Omental fat pad (tissue), 4 donors: ENCODE measurements around the gene SDK1. TPM values are rescaled to one million over a fixed set of nuclear protein-coding genes. Genes with fewer than 3 reads are reported as not detected.

Experiments used
- ATAC-seq: fragments of 150-250 bp; one replicate; pipeline ENCODE4 v1.9.1; 2016; ENCODE audit warnings: mild to moderate bottlenecking, moderate library complexity; ENCODE audit not compliant: low FRiP score
- DNase-seq: peaks from one replicate; pipeline ENCODE4 v3.0.0-alpha.2; 2019; ENCODE audit warnings: low spot score
- total RNA-seq, 4 donors: library from RNA; depleted of rRNA; stranded (reverse); fragments of >200 nt; gene quantifications; one replicate each; pipeline ENCODE4 v1.1.0, GENCODE V29; 2016
- TF ChIP-seq, protein P1 (sequence below), 3 donors: fragments of 450-650 bp; IDR thresholded peaks; one replicate each; pipeline ENCODE4 v1.5.1; 2016 to 2017; ENCODE audit warnings: antibody characterized with exemption in 3 of 3, mild to moderate bottlenecking in 3 of 3, moderate library complexity in 2 of 3

The SDK1 gene
- total RNA-seq, 4 donors from 2014 or later = 2.5 to 14.7 (median 5.4) TPM

DNA sequence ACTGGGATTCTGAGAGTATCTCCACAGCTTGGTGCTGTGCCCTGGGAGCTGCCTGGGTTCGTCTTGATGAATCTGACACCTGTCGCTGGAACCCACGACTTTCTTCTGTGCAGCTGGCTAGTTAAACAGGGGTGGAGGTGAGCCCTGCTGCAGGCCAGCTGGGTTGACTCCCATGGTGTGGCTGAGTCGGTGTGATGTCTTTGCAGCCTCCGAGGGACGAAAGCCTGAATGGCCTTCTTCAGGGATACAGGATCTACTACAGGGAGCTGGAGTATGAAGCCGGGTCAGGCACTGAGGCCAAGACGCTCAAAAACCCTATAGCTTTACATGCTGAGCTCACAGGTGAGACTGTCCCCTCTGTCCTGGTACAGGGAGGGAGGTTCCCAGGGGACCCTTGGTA, 873.0 kb downstream of the SDK1 start:
- DNase-seq (no peak), ATAC-seq (no peak)
- TF ChIP-seq, protein P1, sequence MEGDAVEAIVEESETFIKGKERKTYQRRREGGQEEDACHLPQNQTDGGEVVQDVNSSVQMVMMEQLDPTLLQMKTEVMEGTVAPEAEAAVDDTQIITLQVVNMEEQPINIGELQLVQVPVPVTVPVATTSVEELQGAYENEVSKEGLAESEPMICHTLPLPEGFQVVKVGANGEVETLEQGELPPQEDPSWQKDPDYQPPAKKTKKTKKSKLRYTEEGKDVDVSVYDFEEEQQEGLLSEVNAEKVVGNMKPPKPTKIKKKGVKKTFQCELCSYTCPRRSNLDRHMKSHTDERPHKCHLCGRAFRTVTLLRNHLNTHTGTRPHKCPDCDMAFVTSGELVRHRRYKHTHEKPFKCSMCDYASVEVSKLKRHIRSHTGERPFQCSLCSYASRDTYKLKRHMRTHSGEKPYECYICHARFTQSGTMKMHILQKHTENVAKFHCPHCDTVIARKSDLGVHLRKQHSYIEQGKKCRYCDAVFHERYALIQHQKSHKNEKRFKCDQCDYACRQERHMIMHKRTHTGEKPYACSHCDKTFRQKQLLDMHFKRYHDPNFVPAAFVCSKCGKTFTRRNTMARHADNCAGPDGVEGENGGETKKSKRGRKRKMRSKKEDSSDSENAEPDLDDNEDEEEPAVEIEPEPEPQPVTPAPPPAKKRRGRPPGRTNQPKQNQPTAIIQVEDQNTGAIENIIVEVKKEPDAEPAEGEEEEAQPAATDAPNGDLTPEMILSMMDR (IDR thresholded peaks at IDR 0.05) = no peak

GRCh38 chr7:4174451-4174850, 873.4 kb downstream of the SDK1 start:
- TF ChIP-seq, protein P1 (IDR thresholded peaks at IDR 0.05) = no peak
- ATAC-seq (no peak), DNase-seq (no peak)

GRCh38 chr7:4174884-4175283, 873.8 kb downstream of the SDK1 start:
- TF ChIP-seq, protein P1 (IDR thresholded peaks at IDR 0.05) = no peak
- no peak for ATAC-seq
- no peak for DNase-seq

GRCh38 chr7:4175346-4175973, 874.4 kb downstream of the SDK1 start:
- DNase-seq = no peak
- TF ChIP-seq, protein P1 (IDR thresholded peaks at IDR 0.05) = no peak
- ATAC-seq = no peak

DNA sequence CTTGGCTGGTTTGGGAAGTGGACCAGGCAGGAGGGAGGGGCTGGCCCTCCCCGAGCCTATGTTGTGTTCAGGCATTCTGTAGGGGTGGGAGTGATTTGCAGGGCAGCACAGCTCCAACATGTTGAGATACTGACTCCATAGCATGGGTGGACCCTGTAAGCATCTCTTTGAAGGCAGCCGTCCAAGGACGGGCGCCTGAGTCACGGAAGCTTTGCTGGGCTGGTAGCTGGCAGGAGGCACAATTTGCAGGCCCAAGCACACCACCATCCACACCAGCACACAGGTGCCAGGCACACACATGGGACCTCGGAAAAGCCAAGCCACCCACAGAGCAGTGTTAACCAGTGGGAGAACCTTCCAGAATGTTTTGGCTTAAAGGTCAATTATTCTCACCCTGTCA, 875.9 kb downstream of the SDK1 start:
- DNase-seq (no peak), ATAC-seq (no peak)
- TF ChIP-seq, protein P1 (IDR thresholded peaks at IDR 0.05) = no peak

GRCh38 chr7:4178416-4178815, 877.4 kb downstream of the SDK1 start:
- TF ChIP-seq, protein P1 (IDR thresholded peaks at IDR 0.05) = no peak
- ATAC-seq (no peak), DNase-seq (no peak)

DNA sequence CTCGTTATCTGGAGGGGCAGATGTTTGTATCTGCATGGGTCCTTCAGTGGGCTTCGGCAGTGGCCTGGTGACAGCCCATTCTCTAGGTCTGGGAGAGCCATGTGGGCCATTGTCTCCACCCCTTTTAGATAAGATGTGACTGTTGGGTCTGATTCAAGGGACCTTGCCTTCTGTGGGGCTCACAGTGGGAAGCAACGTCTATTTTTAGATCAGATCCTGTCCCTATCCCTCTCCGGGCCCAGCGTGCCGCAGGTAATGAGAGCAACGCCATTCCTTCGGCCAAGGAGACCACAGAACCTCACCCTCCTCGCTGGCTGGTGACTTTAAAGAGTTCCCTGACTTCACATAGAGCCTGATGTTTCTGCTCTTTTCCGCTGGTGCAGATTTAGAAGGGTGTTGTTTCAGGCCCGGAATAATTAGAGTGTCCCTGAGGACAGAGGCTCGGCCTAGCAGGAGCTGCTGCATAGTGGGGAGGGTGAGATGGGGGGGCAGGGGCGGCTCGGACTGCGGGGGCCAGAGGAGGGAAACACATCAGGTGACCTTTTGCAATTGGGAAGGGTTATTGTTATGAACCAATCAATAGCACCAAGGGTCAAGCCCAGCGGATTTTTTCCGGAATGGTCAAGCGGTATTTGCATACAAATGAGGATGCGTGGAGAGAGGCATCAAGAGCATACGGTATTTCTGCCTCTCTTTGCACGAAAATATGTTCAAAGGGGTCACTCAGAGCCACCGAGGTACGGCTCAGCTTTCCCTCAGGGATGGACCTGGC, 878.0 kb downstream of the SDK1 start:
- TF ChIP-seq, protein P1 (IDR thresholded peaks at IDR 0.05) = no peak
- ATAC-seq (no peak), DNase-seq (no peak)
